ENCODE data around the gene PTAFR.
"Not testable (repeated sequence)": the region's sequence is repeated elsewhere in the genome, so short reads cannot be mapped to it uniquely, and the experiment has no call there.

The PTAFR gene

GRCh38 chr1:28145728-28146127 lies 30.8 kb downstream of the PTAFR start:
- Histone ChIP-seq H3K9me3 (ENCODE audit: control insufficient read depth in 5 of 5, low read length in 5 of 5) (no peaks in the 10 kb centered on the region), H3K9ac (ENCODE audit: low read length in 5 of 5) (no peak overlapping the region), H3K4me1 (ENCODE audit: control insufficient read depth in 5 of 5, insufficient read depth in 5 of 5, low read length in 5 of 5) (no peaks in the 10 kb centered on the region), H3K4me3 (ENCODE audit: low read depth in 1 of 5, low read length in 5 of 5) (no peak overlapping the region), H3K27me3 (ENCODE audit: control insufficient read depth in 5 of 5, insufficient read depth in 4 of 5, low read length in 5 of 5) (peaks cover 0 to 3% (median 0%) of the 10 kb centered on the region in 5 donors), H3K27ac (ENCODE audit: low read depth, low read length) (no peak overlapping the region), H3K36me3 (ENCODE audit: control insufficient read depth in 5 of 5, insufficient read depth in 5 of 5, low read length in 5 of 5) (peaks cover 0 to 13% (median 8%) of the 10 kb centered on the region in 5 donors)

DNA sequence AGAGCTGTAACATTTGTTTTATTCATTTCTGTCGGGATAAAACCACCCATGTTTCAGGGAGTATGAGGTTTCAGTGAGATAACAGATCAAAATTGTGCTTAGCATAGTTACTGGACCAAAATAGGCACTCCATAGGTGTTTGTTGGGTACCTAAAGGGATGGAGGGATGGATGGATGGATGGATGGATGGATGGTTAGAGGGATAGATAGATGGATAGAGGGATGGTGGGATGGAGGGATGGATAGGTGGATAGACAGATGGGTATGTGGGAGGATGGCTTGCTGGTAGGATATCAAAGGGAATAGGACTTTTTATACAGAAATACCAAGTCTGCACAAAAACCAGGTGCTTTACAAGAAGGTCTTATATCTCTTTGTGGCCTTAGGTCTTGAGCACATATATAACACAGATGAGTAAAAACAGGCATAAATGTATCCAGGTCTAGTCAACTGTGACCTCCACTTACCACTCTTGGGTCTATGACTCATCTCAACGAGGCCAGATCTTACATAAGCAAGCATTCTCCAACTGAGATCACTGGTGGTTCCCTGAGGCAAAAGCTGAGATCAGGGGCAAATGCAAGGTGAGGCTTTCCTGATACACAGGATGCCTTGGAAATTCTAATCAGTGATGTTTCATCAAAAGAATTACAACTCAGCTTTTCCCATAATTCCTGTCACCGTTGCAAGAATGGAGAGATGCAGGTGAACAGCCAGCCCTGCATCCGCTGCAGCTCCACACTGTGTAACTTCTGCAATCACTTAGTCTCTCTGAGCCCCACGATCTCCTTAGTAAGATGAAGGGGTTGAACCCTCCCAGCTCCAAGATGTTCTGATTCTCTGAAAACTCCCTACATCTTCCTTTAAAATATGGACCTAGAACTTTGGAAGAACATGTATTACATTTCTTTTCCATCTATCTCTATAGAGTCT lies 32.0 kb downstream of the PTAFR start:
- Histone ChIP-seq H3K27me3 (ENCODE audit: control insufficient read depth in 5 of 5, insufficient read depth in 4 of 5, low read length in 5 of 5) (peaks cover 0 to 3% (median 0%) of the 10 kb centered on the region in 5 donors), H3K9me3 (ENCODE audit: control insufficient read depth in 5 of 5, low read length in 5 of 5) (no peaks in the 10 kb centered on the region), H3K4me3 (ENCODE audit: low read depth in 1 of 5, low read length in 5 of 5) (no peak overlapping the region), H3K27ac (ENCODE audit: low read depth, low read length) (no peak overlapping the region), H3K9ac (ENCODE audit: low read length in 5 of 5) (no peak overlapping the region), H3K36me3 (ENCODE audit: control insufficient read depth in 5 of 5, insufficient read depth in 5 of 5, low read length in 5 of 5) (peaks cover 0 to 2% (median 0%) of the 10 kb centered on the region in 5 donors), H3K4me1 (ENCODE audit: control insufficient read depth in 5 of 5, insufficient read depth in 5 of 5, low read length in 5 of 5) (no peaks in the 10 kb centered on the region)

- Histone ChIP-seq H3K36me3 (ENCODE audit: control insufficient read depth in 5 of 5, insufficient read depth in 5 of 5, low read length in 5 of 5) (no peaks in the 10 kb centered on the region), H3K4me3 (ENCODE audit: low read depth in 1 of 5, low read length in 5 of 5) (no peak overlapping the region), H3K27ac (ENCODE audit: low read depth, low read length) (no peak overlapping the region), H3K9ac (ENCODE audit: low read length in 5 of 5) (no peak overlapping the region), H3K9me3 (ENCODE audit: control insufficient read depth in 5 of 5, low read length in 5 of 5) (no peaks in the 10 kb centered on the region), H3K4me1 (ENCODE audit: control insufficient read depth in 5 of 5, insufficient read depth in 5 of 5, low read length in 5 of 5) (no peaks in the 10 kb centered on the region), H3K27me3 (ENCODE audit: control insufficient read depth in 5 of 5, insufficient read depth in 4 of 5, low read length in 5 of 5) (peaks cover 0 to 3% (median 0%) of the 10 kb centered on the region in 5 donors)
These were observed 32.8 kb downstream of the PTAFR start for GRCh38 chr1:28143496-28144202.

- Histone ChIP-seq H3K9ac (ENCODE audit: low read length in 5 of 5) (no peak overlapping the region), H3K27ac (ENCODE audit: low read depth, low read length) (no peak overlapping the region), H3K9me3 (ENCODE audit: control insufficient read depth in 5 of 5, low read length in 5 of 5) (no peaks in the 10 kb centered on the region), H3K36me3 (ENCODE audit: control insufficient read depth in 5 of 5, insufficient read depth in 5 of 5, low read length in 5 of 5) (no peaks in the 10 kb centered on the region), H3K27me3 (ENCODE audit: control insufficient read depth in 5 of 5, insufficient read depth in 4 of 5, low read length in 5 of 5) (no peaks in the 10 kb centered on the region), H3K4me1 (ENCODE audit: control insufficient read depth in 5 of 5, insufficient read depth in 5 of 5, low read length in 5 of 5) (no peaks in the 10 kb centered on the region), H3K4me3 (ENCODE audit: low read depth in 1 of 5, low read length in 5 of 5) (no peak overlapping the region)
These were observed 34.8 kb downstream of the PTAFR start for GRCh38 chr1:28141685-28142084.

DNA sequence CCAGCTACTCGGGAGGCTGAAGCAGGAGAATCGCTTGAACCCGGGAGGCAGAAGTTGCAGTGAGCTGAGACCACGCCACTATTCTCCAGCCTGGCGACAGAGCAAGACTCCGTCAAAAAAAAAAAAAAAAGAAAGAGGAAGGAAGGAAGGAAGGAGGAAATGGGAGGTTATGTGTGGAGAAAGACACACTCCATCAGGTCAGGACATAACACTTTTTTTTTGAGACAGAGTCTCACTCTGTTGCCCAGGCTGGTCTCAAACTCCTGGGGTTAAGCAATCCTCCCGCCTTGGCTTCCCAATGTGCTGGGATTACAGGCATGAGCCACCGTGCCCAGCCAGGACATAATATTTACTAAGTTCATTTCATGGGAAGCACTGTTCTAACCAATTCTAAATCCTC lies 36.6 kb downstream of the PTAFR start:
- H3K27ac ChIP-seq (ENCODE audit: low read depth, low read length); H3K4me1 ChIP-seq (ENCODE audit: control insufficient read depth in 5 of 5, insufficient read depth in 5 of 5, low read length in 5 of 5); H3K9me3 ChIP-seq (ENCODE audit: control insufficient read depth in 5 of 5, low read length in 5 of 5); H3K9ac ChIP-seq (ENCODE audit: low read length in 5 of 5); H3K36me3 ChIP-seq (ENCODE audit: control insufficient read depth in 5 of 5, insufficient read depth in 5 of 5, low read length in 5 of 5); H3K4me3 ChIP-seq (ENCODE audit: low read depth in 1 of 5, low read length in 5 of 5); H3K27me3 ChIP-seq (ENCODE audit: control insufficient read depth in 5 of 5, insufficient read depth in 4 of 5, low read length in 5 of 5): not testable (repeated sequence)

DNA sequence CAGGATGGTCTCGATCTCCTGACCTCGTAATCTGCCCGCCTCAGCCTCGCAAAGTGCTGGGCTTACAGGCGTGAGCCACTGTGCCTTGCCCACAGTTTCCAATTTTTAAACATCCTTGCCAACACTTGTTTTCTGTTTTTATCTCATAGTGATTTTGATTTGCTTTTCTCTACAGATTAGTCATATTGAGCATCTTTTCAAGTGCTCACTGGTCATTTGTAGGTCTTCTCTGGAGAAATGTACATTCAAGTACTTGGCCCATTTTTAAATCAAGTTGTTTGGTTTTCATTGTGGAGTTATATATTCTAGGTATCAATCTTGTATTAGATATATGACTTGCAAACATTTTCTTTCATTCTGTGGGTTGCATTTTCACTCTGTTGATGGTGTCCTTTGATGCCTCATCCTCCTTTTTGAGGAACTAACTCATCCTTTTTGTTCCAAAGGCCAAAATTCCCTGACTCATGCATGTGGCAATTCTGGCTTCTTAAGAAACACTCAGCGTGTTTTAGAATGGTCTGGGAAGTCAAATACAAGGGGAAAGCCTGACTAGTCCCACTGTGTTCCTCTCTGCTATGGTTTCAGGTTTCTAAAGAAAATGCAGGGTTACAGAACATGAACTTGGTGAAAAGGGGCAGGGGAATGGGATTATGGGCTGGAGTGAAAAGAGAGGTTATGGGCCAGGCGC lies 37.3 kb downstream of the PTAFR start:
- no peak overlapping the region for H3K27ac ChIP-seq (ENCODE audit: low read depth, low read length)
- H3K4me3 ChIP-seq (ENCODE audit: low read depth in 1 of 5, low read length in 5 of 5) = no peak overlapping the region
- no peaks in the 10 kb centered on the region for H3K27me3 ChIP-seq (ENCODE audit: control insufficient read depth in 5 of 5, insufficient read depth in 4 of 5, low read length in 5 of 5)
- no peak overlapping the region for H3K9ac ChIP-seq (ENCODE audit: low read length in 5 of 5)
- H3K9me3 ChIP-seq (ENCODE audit: control insufficient read depth in 5 of 5, low read length in 5 of 5) = peaks cover 0 to 8% (median 0%) of the 10 kb centered on the region in 5 donors
- no peaks in the 10 kb centered on the region for H3K36me3 ChIP-seq (ENCODE audit: control insufficient read depth in 5 of 5, insufficient read depth in 5 of 5, low read length in 5 of 5)
- peaks cover 0 to 5% (median 0%) of the 10 kb centered on the region in 5 donors for H3K4me1 ChIP-seq (ENCODE audit: control insufficient read depth in 5 of 5, insufficient read depth in 5 of 5, low read length in 5 of 5)

GRCh38 chr1:28136922-28137613 lies 39.4 kb downstream of the PTAFR start:
- Histone ChIP-seq H3K4me1 (ENCODE audit: control insufficient read depth in 5 of 5, insufficient read depth in 5 of 5, low read length in 5 of 5) (peaks cover 0 to 10% (median 0%) of the 10 kb centered on the region in 5 donors), H3K36me3 (ENCODE audit: control insufficient read depth in 5 of 5, insufficient read depth in 5 of 5, low read length in 5 of 5) (no peaks in the 10 kb centered on the region), H3K9me3 (ENCODE audit: control insufficient read depth in 5 of 5, low read length in 5 of 5) (peaks cover 0 to 11% (median 0%) of the 10 kb centered on the region in 5 donors), H3K27me3 (ENCODE audit: control insufficient read depth in 5 of 5, insufficient read depth in 4 of 5, low read length in 5 of 5) (no peaks in the 10 kb centered on the region), H3K27ac (ENCODE audit: low read depth, low read length) (no peak overlapping the region), H3K9ac (ENCODE audit: low read length in 5 of 5) (no peak overlapping the region), H3K4me3 (ENCODE audit: low read depth in 1 of 5, low read length in 5 of 5) (no peak overlapping the region)

DNA sequence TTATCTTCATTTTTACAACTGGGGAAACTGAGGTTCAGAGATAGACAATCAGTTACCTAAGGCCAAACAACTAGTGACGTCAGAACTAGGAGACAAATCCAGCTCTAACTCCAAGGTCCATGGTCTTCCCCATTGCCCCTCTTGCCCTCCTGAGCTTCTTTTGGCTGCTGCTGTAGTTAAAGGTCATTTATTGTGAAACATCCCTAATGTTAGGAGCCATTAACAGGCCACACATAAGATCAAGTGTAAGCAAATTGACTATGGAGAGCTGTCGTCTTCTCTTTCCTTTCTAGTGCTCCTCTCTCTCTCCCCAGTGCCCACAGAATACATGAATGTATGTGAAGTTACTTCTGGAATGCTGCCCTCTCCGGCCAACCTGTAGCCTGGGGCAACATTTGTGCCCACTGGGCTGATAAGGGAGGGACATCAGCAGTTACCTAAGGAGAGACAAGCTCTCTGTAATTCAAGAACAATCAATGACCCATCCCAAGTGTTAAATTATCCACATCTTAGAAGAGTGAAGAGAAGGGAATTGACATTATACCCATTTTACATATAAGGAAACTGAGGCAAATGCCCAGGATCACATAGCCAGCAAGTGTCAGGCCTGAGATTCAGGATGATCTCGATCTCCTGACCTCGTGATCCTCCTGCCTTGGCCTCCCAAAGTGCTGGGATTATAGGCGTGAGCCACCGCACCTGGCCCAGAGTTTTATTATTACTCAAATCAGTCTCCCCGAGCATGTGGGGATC lies 40.1 kb downstream of the PTAFR start:
- H3K9ac ChIP-seq (ENCODE audit: low read length in 5 of 5) = no peak overlapping the region
- peaks cover 0 to 10% (median 0%) of the 10 kb centered on the region in 5 donors for H3K4me1 ChIP-seq (ENCODE audit: control insufficient read depth in 5 of 5, insufficient read depth in 5 of 5, low read length in 5 of 5)
- H3K36me3 ChIP-seq (ENCODE audit: control insufficient read depth in 5 of 5, insufficient read depth in 5 of 5, low read length in 5 of 5) = no peaks in the 10 kb centered on the region
- H3K9me3 ChIP-seq (ENCODE audit: control insufficient read depth in 5 of 5, low read length in 5 of 5) = peaks cover 0 to 11% (median 0%) of the 10 kb centered on the region in 5 donors
- no peak overlapping the region for H3K4me3 ChIP-seq (ENCODE audit: low read depth in 1 of 5, low read length in 5 of 5)
- no peak overlapping the region for H3K27ac ChIP-seq (ENCODE audit: low read depth, low read length)
- no peaks in the 10 kb centered on the region for H3K27me3 ChIP-seq (ENCODE audit: control insufficient read depth in 5 of 5, insufficient read depth in 4 of 5, low read length in 5 of 5)
